Muscle of arm (tissue), 12 donors: ENCODE data around the gene DUSP8. TPM values are rescaled to one million over a fixed set of nuclear protein-coding genes. Genes with fewer than 3 reads are reported as not detected.

Source experiments
- DNase-seq: peaks from one replicate; pipeline ENCODE4 v3.0.0-alpha.2; 2013
- polyA plus RNA-seq, 12 donors: library from polyadenylated mRNA; unstranded; fragments of 120-200 nt; gene quantifications; one replicate each; pipeline ENCODE4 v1.2.1, GENCODE V29; 2013; ENCODE audit not compliant: insufficient read length in 12 of 12

The DUSP8 gene
- polyA plus RNA-seq, 12 donors = 10.2 to 33.0 (median 17.7) TPM; not detected in 1

DNA sequence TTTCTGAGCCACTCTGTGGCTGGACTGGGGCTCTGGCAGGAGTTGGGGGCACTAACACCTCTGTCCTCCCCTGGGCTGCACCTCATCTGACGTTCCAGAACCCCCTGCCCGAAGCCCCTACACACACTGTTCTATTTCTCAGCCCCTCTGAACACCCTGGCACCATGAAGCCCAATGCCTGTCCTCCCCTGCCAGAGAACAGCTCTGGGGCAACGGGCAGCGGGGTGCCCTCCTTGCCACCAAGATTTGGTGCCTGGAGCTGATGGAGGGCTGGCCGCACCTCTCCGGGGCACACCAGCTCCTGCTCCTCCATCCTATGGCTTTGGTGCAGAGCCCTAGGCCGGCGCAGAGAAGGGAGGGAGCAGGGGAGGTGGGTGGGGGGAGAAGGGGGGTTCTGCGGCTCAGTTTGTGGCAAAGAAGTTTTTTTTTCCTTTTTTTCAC, 16.3 kb downstream of the DUSP8 start:
- DNase-seq = no peak

- no peak for DNase-seq
Observed at GRCh38 chr11:1554981-1555712, 16.9 kb downstream of the DUSP8 start.

GRCh38 chr11:1553808-1554594, 18.1 kb downstream of the DUSP8 start:
- no peak for DNase-seq

- no peak for DNase-seq
Observed at GRCh38 chr11:1549338-1550330, 22.4 kb downstream of the DUSP8 start.

- DNase-seq = no peak
Observed at GRCh38 chr11:1548221-1549070, 23.6 kb downstream of the DUSP8 start.

DNA sequence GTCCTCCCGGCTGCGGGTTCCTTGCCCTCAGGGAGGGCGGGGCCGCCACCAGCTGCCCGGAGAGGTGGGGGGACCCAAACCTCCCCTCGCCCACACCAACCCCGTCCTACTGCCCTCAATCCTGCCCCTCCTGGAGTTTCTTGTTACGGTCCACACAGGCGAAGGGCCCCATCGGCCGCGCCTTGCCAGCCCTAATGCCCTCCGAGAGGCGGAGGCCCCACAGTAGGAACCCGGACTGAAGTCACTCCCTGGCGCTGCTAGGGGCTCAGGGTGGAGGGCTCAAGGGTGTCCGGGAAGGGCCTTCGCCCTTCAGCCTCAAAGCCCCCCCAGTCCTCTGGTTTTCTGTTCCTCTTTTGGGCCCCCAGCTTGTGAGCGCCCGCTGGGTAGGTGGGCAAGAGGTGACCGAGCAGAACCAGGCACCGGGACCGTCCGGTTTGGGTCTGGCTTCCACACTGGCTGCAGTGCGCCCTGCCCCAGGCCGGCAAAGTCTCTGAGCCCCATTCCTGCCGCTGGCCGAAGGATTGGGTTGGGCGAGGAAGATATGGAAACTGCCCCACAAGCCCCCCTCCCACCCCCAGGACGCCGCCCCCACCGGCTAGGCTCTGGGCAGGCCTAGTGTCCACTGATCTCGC, 24.5 kb downstream of the DUSP8 start:
- no peak for DNase-seq

DNA sequence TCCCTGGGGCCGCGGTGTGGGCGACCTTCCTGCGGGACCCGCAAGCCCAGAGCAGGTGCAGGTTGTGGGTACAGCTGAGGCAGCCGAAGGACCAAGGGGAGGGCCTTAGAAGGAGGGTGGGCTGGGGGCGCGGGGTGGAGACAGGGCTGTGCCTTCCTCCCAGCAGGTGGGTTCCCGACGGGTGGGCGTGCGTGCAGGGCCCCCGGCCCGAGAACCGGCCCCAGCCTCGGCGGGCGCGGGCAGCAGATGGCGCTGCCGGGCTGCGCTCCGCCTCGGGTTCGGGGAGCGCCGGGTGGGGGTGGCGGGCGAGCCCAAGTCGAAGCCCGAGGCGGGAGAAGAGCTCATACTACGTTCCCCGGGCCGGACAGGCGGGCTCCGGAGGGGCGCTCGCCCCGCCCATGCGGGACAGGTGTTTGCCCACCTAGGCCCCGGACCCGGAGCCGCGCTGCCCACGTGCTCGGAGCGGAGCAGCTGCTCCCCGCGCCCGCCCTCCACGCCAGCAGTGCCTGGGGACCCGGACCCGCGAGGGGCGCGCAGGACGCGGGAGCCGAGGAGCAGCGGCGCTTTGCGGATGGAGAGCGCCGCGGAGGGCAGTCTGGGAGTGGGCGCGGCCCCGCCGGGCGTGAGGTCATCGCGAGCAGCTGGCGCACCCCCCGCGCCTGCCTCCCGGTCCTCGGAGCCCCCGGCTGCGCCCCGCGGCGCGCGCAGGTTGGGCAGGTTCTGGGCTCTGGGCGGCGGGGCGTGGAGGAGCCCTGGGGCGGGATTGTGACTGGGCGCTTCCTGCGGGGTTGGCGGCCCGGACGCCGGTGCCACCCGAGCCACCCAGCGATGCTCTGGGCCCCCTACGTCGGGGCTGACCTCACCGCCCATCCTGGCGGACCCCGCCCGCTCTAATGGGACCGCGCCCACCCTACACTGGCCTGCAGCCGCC, 25.3 kb downstream of the DUSP8 start:
- no peak for DNase-seq

DNA sequence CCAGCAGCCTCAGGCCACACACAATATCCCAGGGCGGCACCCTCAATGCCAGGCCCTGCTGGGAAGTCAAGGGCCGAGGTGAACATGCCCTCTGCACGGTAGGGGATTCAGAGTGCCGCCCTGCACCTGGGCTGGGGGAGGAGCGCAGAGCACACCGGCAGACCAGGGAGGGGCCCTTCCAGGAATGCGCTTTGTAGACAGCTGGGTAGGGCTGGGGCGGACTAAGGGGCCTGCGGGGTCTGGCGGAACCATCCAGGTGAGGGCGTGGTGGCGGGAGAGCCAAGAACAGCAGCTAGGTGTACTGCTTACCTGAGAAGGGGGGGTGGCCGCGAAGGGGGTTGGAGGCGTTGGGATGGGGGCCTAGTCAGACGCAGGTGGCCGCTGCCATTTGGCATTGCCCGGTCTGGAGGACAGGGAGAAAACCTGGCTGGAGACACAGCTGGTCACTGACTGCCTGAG, 26.0 kb downstream of the DUSP8 start:
- no peak for DNase-seq

DNA sequence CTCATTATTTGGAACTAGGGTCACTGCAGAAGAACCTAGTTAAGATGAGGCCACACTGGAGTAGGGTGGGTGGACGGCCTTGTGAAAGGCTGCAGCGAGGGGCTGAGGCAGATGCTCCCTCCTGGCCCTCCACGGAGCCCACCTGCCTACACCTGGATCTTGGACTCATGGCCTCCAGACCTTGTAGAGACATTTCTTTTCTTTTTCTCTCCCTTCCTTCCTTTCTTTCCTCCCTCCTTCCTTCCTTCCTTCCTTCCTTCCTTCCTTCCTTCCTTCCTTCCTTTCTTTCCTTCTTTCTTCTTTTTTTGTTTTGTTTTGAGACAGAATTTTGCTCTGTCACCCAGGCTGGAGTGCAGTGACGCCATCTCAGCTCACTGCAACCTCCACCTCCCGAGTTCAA, 26.6 kb downstream of the DUSP8 start:
- no peak for DNase-seq

- DNase-seq = no peak
Observed at GRCh38 chr11:1544536-1544935, 27.5 kb downstream of the DUSP8 start.

DNA sequence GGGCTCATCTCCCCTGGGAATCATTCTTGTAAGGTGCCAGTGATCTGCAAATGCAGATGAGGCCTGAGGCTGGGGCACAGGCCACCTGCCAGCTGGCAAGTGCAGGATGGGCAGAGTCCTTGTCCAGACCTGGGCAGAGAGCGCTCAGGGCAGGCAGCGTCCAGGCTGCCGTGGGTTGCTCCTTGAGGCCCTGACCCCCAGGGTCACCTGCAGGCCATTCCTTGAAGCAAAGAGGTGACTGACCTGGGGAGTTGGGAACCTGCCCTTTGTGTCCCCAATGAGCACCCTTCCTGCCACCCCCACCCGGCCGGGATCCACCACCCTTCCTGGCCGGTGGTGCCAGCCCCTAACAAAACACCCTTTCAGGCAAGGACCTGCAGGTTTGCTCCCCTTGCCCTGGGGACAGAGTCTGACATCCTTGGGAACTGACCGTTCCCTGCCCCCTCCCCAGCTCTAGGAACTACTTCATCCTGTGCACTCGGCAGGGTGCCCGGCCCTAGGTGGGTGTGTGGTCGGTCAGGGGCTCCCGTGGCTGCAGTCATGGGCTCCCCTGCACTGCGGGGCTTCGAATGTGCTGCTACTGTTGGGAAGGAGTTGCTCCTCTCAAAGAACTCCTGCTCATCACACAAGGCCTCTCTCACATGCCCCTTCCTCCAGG, 28.3 kb downstream of the DUSP8 start:
- no peak for DNase-seq

GRCh38 chr11:1542267-1542666, 29.8 kb downstream of the DUSP8 start:
- DNase-seq = no peak

DNA sequence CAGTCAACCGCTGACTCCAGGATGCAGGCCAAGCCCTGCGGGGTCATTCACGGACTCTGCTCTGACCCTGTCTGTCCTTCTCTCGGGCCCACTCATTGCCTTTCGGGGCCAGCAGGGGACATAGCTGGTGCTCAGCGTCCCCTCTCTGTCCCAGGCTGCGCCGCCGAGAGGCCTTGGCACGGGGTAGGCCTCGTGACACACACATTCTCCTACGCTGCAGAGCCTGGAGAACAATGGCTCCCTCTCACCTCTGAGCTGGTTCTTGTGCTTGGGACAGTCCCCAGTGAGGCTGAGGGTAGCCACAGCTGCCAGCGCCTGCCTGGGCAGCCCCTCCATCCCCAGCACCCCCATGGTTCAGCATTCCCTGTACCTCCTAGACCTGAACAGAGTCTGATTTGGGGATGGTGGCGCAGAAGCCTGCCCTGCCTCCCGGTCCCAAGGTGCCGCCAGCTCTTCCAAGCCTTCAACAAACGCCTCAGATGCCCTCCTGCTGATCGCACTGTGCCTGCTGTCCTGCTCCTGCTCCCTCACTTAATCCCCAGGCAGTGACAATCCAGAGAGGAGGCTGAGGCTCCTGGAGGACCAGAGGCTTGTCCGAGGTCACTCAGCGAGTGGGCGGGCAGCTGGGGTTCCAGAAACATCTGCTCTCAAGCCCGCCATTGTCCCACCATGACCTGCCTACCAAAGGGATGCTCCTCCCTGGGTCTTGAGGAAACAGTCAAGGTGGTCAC, 30.4 kb downstream of the DUSP8 start:
- DNase-seq = no peak

GRCh38 chr11:1540074-1540473, 32.0 kb downstream of the DUSP8 start:
- no peak for DNase-seq

- no peak for DNase-seq
Observed at GRCh38 chr11:1538153-1538552, 33.9 kb downstream of the DUSP8 start.

- DNase-seq = no peak
Observed at GRCh38 chr11:1536065-1536843, 35.8 kb downstream of the DUSP8 start.

- DNase-seq = no peak
Observed at GRCh38 chr11:1534682-1535081, 37.4 kb downstream of the DUSP8 start.
